ENCODE results near the gene FRMD1. TPM values are rescaled to one million over a fixed set of nuclear protein-coding genes. Genes with fewer than 3 reads are reported as not detected.

The FRMD1 gene
- total RNA-seq, 1 experiment from 2014 or later, result 0.57 TPM

GRCh38 chr6:168082860-168083513 is 4.0 kb upstream of the FRMD1 start:
- ATAC-seq, result no peak
- Mint-ChIP-seq H3K9me3 (no peaks in the 10 kb centered on the region), H3K27ac (no peak overlapping the region), H3K27me3 (ENCODE audit: low read depth) (no peaks in the 10 kb centered on the region; the same call in 1 of the 2 replicates), H3K36me3 (no peaks in the 10 kb centered on the region), H3K4me1 (peaks cover 14% of the 10 kb centered on the region), H3K4me3 (no peak overlapping the region)
- ChIA-PET POLR2A (no interaction called here), CTCF (interaction anchor here (1.6 kb wide), 1 partner anchor 23 kb away, joined by 3 read pairs; no protein-coding TSS in a partner anchor)
- TF ChIP-seq ATF2 (CRISPR knock-in tag; IDR thresholded peaks at IDR 0.05; ENCODE audit: borderline replicate concordance, low read depth), result no peak
- DNase-seq (ENCODE audit: low spot score), result no peak

- CTCF ChIA-PET, result interaction anchor here (1.1 to 1.6 kb wide), 2 partner anchors 11 to 22 kb away, joined by 3 to 5 read pairs; no protein-coding TSS in a partner anchor
These were observed 3.0 kb upstream of the FRMD1 start for GRCh38 chr6:168081858-168082546.

More at GRCh38 chr6:168081858-168082546, 3.0 kb upstream of the FRMD1 start:
- Mint-ChIP-seq H3K36me3 (no peaks in the 10 kb centered on the region), H3K4me1 (peaks cover 10% of the 10 kb centered on the region), H3K27ac (no peak overlapping the region), H3K27me3 (ENCODE audit: low read depth) (no peaks in the 10 kb centered on the region; the same call in 1 of the 2 replicates), H3K4me3 (no peak overlapping the region), H3K9me3 (no peaks in the 10 kb centered on the region)
- DNase-seq (ENCODE audit: low spot score) (no peak), ATAC-seq (no peak)
- POLR2A ChIA-PET, result no interaction called here
- TF ChIP-seq MAX (CRISPR knock-in tag; IDR thresholded peaks at IDR 0.05) (no peak), HMGA2 (CRISPR knock-in tag; IDR thresholded peaks at IDR 0.05) (no peak), FOXK1 (CRISPR knock-in tag; IDR thresholded peaks at IDR 0.05) (no peak), ZBTB43 (CRISPR knock-in tag; IDR thresholded peaks at IDR 0.05) (no peak), JAZF1 (CRISPR knock-in tag; IDR thresholded peaks at IDR 0.05) (no peak), CREB1 (CRISPR knock-in tag; IDR thresholded peaks at IDR 0.05) (no peak), TP53 (CRISPR knock-in tag; IDR thresholded peaks at IDR 0.05) (no peak), TEAD1 (CRISPR knock-in tag; IDR thresholded peaks at IDR 0.05) (no peak), ZBTB21 (CRISPR knock-in tag; IDR thresholded peaks at IDR 0.05; ENCODE audit: borderline replicate concordance) (no peak), CDX4 (CRISPR knock-in tag; IDR thresholded peaks at IDR 0.05; ENCODE audit: borderline replicate concordance) (no peak), SMAD4 (CRISPR knock-in tag; IDR thresholded peaks at IDR 0.05) (no peak), PRDM15 (CRISPR knock-in tag; IDR thresholded peaks at IDR 0.05) (no peak), MYBL2 (CRISPR knock-in tag; IDR thresholded peaks at IDR 0.05) (no peak), SOX15 (CRISPR knock-in tag; IDR thresholded peaks at IDR 0.05) (no peak), ATF3 (CRISPR knock-in tag; conservative IDR thresholded peaks at IDR 0.05) (no peak), JUN (CRISPR knock-in tag; IDR thresholded peaks at IDR 0.05) (no peak)
